Panc1 (cell line): Measurements from ENCODE around the gene MINDY4B. TPM values are rescaled to one million over a fixed set of nuclear protein-coding genes. Genes with fewer than 3 reads are reported as not detected.

ENCODE experiments used
- ATAC-seq: fragments of 200-7000 bp; cut with Tn5 transposase; 2 replicates; pipeline ENCODE4 v1.9.1; 2020; ENCODE audit warnings: mild to moderate bottlenecking, moderate library complexity
- BruUV-seq: library from RNA; stranded (reverse); fragments of 400-500 nt; replicated peaks from 2 replicates; lab custom pipeline; 2021; lab: Mats Ljungman, UMichigan
- CTCF ChIA-PET: fragments of 300-600 bp; sonication (Branson Sonifier 250); formaldehyde crosslinking; loops from one replicate; lab custom pipeline; 2022; ENCODE audit warnings: antibody characterized with exemption; lab: Charles Lee
- POLR2A ChIA-PET: fragments of 300-600 bp; sonication (Branson Sonifier 250); formaldehyde crosslinking; loops from one replicate; lab custom pipeline; 2022; ENCODE audit warnings: antibody characterized with exemption; lab: Charles Lee
- DNase-seq: peaks from one replicate; pipeline ENCODE4 v3.0.0-alpha.2; 2010; ENCODE audit warnings: low read depth, low spot score
- H3K27ac ChIP-seq: 2 replicates; pipeline ENCODE4 v1.5.1; 2011; ENCODE audit warnings: mild to moderate bottlenecking, low read length, inconsistent platforms
- H3K27me3 ChIP-seq: fragments of 200-500 bp; sonication (Bioruptor generic); 2 replicates; pipeline ENCODE4 v1.6.0; 2014; ENCODE audit warnings: low read length, inconsistent platforms; ENCODE audit not compliant: control insufficient read depth, insufficient read depth
- H3K36me3 ChIP-seq: fragments of 200-500 bp; sonication (Bioruptor generic); 2 replicates; pipeline ENCODE4 v1.5.1; 2014; ENCODE audit warnings: inconsistent platforms, mild to moderate bottlenecking, low read length, moderate library complexity; ENCODE audit not compliant: control insufficient read depth, insufficient read depth
- H3K4me1 ChIP-seq: 2 replicates; pipeline ENCODE4 v1.5.1; 2011; ENCODE audit warnings: inconsistent platforms, mild to moderate bottlenecking, low read length, moderate library complexity; ENCODE audit not compliant: control insufficient read depth, insufficient read depth
- H3K4me3 ChIP-seq, 2 experiments: 2 replicates each; pipeline ENCODE4 v1.5.1; 2011 to 2012; ENCODE audit warnings: low read depth in 2 of 2, low read length in 2 of 2, mild to moderate bottlenecking in 2 of 2, inconsistent platforms in 1 of 2, moderate library complexity in 1 of 2
- H3K9me3 ChIP-seq: fragments of 200-500 bp; sonication (Bioruptor generic); 2 replicates; pipeline ENCODE4 v1.5.1; 2014; ENCODE audit warnings: low read depth, mild to moderate bottlenecking, inconsistent platforms, low read length, moderate library complexity; ENCODE audit not compliant: control insufficient read depth, insufficient read depth
- CTCF ChIP-seq: fragments of 450-650 bp; IDR thresholded peaks from 2 replicates; pipeline ENCODE4 v1.5.1; 2017; ENCODE audit warnings: mild to moderate bottlenecking
- POLR2AphosphoS5 ChIP-seq: IDR thresholded peaks from 2 replicates; pipeline ENCODE4 v1.6.1; 2012; ENCODE audit warnings: mild to moderate bottlenecking, low read depth, low read length, moderate library complexity
- REST ChIP-seq, 2 experiments: IDR thresholded peaks; 2 replicates each; pipeline ENCODE4 v1.6.1; 2011 to 2012; ENCODE audit warnings: low read depth in 2 of 2, control low read depth in 1 of 2, low read length in 1 of 2, mild to moderate bottlenecking in 1 of 2, moderate library complexity in 1 of 2; ENCODE audit not compliant: insufficient read depth in 1 of 2
- SIN3A ChIP-seq: IDR thresholded peaks from 2 replicates; pipeline ENCODE4 v1.6.1; 2012; ENCODE audit warnings: low read depth, mild to moderate bottlenecking, low read length, moderate library complexity, borderline replicate concordance; ENCODE audit not compliant: insufficient read depth
- TCF7L2 ChIP-seq: IDR thresholded peaks from 2 replicates; pipeline ENCODE4 v1.6.1; 2011; ENCODE audit warnings: mild to moderate bottlenecking, low read depth, low read length, inconsistent platforms
- in situ Hi-C: cut with HindIII; loops from 2 replicates; pipeline ENCODE4 v1.10.0; 2016; ENCODE audit warnings: low sequenced_read_pairs, low pct_unique_long_range_greater_than_20kb
- intact Hi-C: fragments of 100-400 bp; cut with micrococcal nuclease; formaldehyde crosslinking; loops from one replicate; pipeline ENCODE4 v1.10.0; 2022; ENCODE audit not compliant: unreplicated experiment
- total RNA-seq: library from RNA; stranded (reverse); gene quantifications from one replicate; pipeline ENCODE4 v1.2.1, GENCODE V29; 2021; ENCODE audit not compliant: unreplicated experiment

The MINDY4B gene
- total RNA-seq, 1 experiment from 2014 or later: not detected

- H3K36me3 ChIP-seq: no peaks in the 10 kb centered on the region
- H3K27me3 ChIP-seq: peaks cover 31% of the 10 kb centered on the region
- no peak for DNase-seq
- CTCF ChIA-PET: no interaction called here
- ATAC-seq: no peak
- BruUV-seq: no TSS peak
- in situ Hi-C loops: no loop called here
- H3K4me3 ChIP-seq: no peak overlapping the region
- H3K9me3 ChIP-seq: no peaks in the 10 kb centered on the region
- TF ChIP-seq SIN3A: no peak
- TF ChIP-seq REST (IDR thresholded peaks at IDR 0.05; ENCODE audit: insufficient read depth in 1 of 2, low read depth in 2 of 2, low read length in 1 of 2): no peak
- no peak for TF ChIP-seq POLR2AphosphoS5
- TF ChIP-seq CTCF: no peak
- TF ChIP-seq TCF7L2: no peak
- POLR2A ChIA-PET: no interaction called here
- no peak overlapping the region for H3K27ac ChIP-seq
- H3K4me1 ChIP-seq: no peaks in the 10 kb centered on the region
- intact Hi-C loops: no loop called here
These were observed 26.5 kb upstream of the MINDY4B start for GRCh38 chr3:150931745-150932144.

- Histone ChIP-seq H3K9me3 (no peaks in the 10 kb centered on the region), H3K4me3 (no peak overlapping the region), H3K36me3 (no peaks in the 10 kb centered on the region), H3K27ac (no peak overlapping the region), H3K4me1 (0 out of 2 replicates have a peak, but pooled peaks cover under 1% of the 10 kb centered on the region), H3K27me3 (peaks cover 32% of the 10 kb centered on the region)
- ChIA-PET CTCF (no interaction called here), POLR2A (no interaction called here)
- in situ Hi-C loops: no loop called here
- DNase-seq (no peak), ATAC-seq (no peak)
- intact Hi-C loops: no loop called here
- TF ChIP-seq REST (IDR thresholded peaks at IDR 0.05; ENCODE audit: insufficient read depth in 1 of 2, low read depth in 2 of 2, low read length in 1 of 2) (no peak), TCF7L2 (no peak), POLR2AphosphoS5 (no peak), CTCF (no peak), SIN3A (no peak)
- BruUV-seq: no TSS peak
These were observed 25.6 kb upstream of the MINDY4B start for GRCh38 chr3:150930839-150931238.
